ENCODE data around the gene EIF4G3.

- TF ChIP-seq, protein P1, sequence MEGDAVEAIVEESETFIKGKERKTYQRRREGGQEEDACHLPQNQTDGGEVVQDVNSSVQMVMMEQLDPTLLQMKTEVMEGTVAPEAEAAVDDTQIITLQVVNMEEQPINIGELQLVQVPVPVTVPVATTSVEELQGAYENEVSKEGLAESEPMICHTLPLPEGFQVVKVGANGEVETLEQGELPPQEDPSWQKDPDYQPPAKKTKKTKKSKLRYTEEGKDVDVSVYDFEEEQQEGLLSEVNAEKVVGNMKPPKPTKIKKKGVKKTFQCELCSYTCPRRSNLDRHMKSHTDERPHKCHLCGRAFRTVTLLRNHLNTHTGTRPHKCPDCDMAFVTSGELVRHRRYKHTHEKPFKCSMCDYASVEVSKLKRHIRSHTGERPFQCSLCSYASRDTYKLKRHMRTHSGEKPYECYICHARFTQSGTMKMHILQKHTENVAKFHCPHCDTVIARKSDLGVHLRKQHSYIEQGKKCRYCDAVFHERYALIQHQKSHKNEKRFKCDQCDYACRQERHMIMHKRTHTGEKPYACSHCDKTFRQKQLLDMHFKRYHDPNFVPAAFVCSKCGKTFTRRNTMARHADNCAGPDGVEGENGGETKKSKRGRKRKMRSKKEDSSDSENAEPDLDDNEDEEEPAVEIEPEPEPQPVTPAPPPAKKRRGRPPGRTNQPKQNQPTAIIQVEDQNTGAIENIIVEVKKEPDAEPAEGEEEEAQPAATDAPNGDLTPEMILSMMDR (IDR thresholded peaks at IDR 0.05; ENCODE audit: low read length): no peak
- no peak for TF ChIP-seq EZH2 (IDR thresholded peaks at IDR 0.05; ENCODE audit: borderline replicate concordance, low read length)
Measured at GRCh38 chr1:20814534-20814871, 362.2 kb downstream of the EIF4G3 start.

All from OCI-LY1 (cell line).